Measurements from ENCODE around the gene ADCY9.

The ADCY9 gene

GRCh38 chr16:3915426-3916260 is 200.6 kb downstream of the ADCY9 start:
- ATAC-seq (replicated peaks) = no peak
- H3K27ac Mint-ChIP-seq = no peak overlapping the region
- H3K36me3 Mint-ChIP-seq = peaks cover 7 to 10% of the 10 kb centered on the region in 2 donors
- peaks cover 9 to 18% of the 10 kb centered on the region in 2 donors for H3K9me3 Mint-ChIP-seq
- no peak overlapping the region for H3K4me3 Mint-ChIP-seq
- H3K4me1 Mint-ChIP-seq = no peaks in the 10 kb centered on the region
- H3K27me3 Mint-ChIP-seq = peaks cover 9 to 15% of the 10 kb centered on the region in 2 donors
- DNase-seq = no peak

GRCh38 chr16:3912897-3913296 is 203.3 kb downstream of the ADCY9 start:
- H3K27me3 Mint-ChIP-seq = peaks cover 0 to 9% of the 10 kb centered on the region in 2 donors
- DNase-seq = no peak
- H3K4me3 Mint-ChIP-seq = no peak overlapping the region
- no peak overlapping the region for H3K27ac Mint-ChIP-seq
- no peaks in the 10 kb centered on the region for H3K36me3 Mint-ChIP-seq
- no peaks in the 10 kb centered on the region for H3K4me1 Mint-ChIP-seq
- no peak for ATAC-seq (replicated peaks)
- H3K9me3 Mint-ChIP-seq = peaks cover 0 to 8% of the 10 kb centered on the region in 2 donors
